OCI-LY7 (cell line): ENCODE measurements around the gene FKBP10. TPM values are rescaled to one million over a fixed set of nuclear protein-coding genes. Genes with fewer than 3 reads are reported as not detected.

Experiments used
- BruUV-seq: library from RNA; stranded (reverse); fragments of 400-500 nt; replicated peaks from 2 replicates; lab custom pipeline; 2021; lab: Mats Ljungman, UMichigan
- CTCF ChIA-PET: fragments of 300-600 bp; sonication (Branson Sonifier 250); formaldehyde crosslinking; loops from one replicate; lab custom pipeline; 2022; ENCODE audit warnings: antibody characterized with exemption; ENCODE audit not compliant: unreplicated experiment; lab: Charles Lee
- POLR2A ChIA-PET: fragments of 300-600 bp; sonication (Branson Sonifier 250); formaldehyde crosslinking; loops from one replicate; lab custom pipeline; 2022; ENCODE audit warnings: antibody characterized with exemption; lab: Charles Lee
- DNase-seq: peaks from one replicate; pipeline ENCODE4 v3.0.0-alpha.2; 2015; ENCODE audit warnings: low spot score
- H2AFZ ChIP-seq: fragments of 200-600 bp; sonication (generic), shearing (Covaris generic); 2 replicates; pipeline ENCODE4 v1.6.1; 2014; ENCODE audit warnings: mild to moderate bottlenecking, antibody characterized with exemption, low read length, moderate library complexity
- H3K27ac ChIP-seq: fragments of 200-600 bp; sonication (generic); 2 replicates; pipeline ENCODE4 v1.5.1; 2014; ENCODE audit warnings: mixed run types, low read depth, mild to moderate bottlenecking, moderate library complexity, low read length, inconsistent platforms; ENCODE audit not compliant: poor library complexity, severe bottlenecking
- H3K36me3 ChIP-seq: fragments of 200-600 bp; sonication (generic); 2 replicates; pipeline ENCODE4 v1.6.1; 2014; ENCODE audit warnings: mild to moderate bottlenecking, antibody characterized with exemption, low read length, moderate library complexity, mixed read lengths; ENCODE audit not compliant: insufficient read depth
- H3K4me1 ChIP-seq: fragments of 200-600 bp; sonication (generic); 2 replicates; pipeline ENCODE4 v1.5.1; 2014; ENCODE audit warnings: mild to moderate bottlenecking, low read length; ENCODE audit not compliant: insufficient read depth, poor library complexity, severe bottlenecking
- H3K4me2 ChIP-seq: fragments of 200-600 bp; sonication (generic); 2 replicates; pipeline ENCODE4 v1.6.1; 2014; ENCODE audit warnings: mild to moderate bottlenecking, low read length
- H3K4me3 ChIP-seq: fragments of 200-600 bp; sonication (generic); 2 replicates; pipeline ENCODE4 v1.5.1; 2014; ENCODE audit warnings: mild to moderate bottlenecking, low read depth, low read length; ENCODE audit not compliant: poor library complexity, severe bottlenecking
- H3K79me2 ChIP-seq: fragments of 200-600 bp; sonication (generic); 2 replicates; pipeline ENCODE4 v1.6.1; 2016; ENCODE audit warnings: low read depth, mild to moderate bottlenecking, low read length, moderate library complexity, mixed read lengths; ENCODE audit not compliant: insufficient read depth
- H3K9me2 ChIP-seq: fragments of 200-600 bp; sonication (generic); 2 replicates; pipeline ENCODE4 v1.6.1; 2016; ENCODE audit warnings: mild to moderate bottlenecking, low read length, mixed read lengths; ENCODE audit not compliant: insufficient read depth
- H3K9me3 ChIP-seq: fragments of 200-600 bp; sonication (generic); 2 replicates; pipeline ENCODE4 v1.6.1; 2014; ENCODE audit warnings: mild to moderate bottlenecking, mixed run types, low read length, mixed read lengths
- H4K20me1 ChIP-seq: fragments of 200-600 bp; sonication (generic); 2 replicates; pipeline ENCODE4 v1.6.1; 2014; ENCODE audit warnings: mild to moderate bottlenecking, antibody characterized with exemption, low read length, moderate library complexity, mixed read lengths; ENCODE audit not compliant: insufficient read depth
- EZH2phosphoT487 ChIP-seq: fragments of 200-600 bp; sonication (generic); IDR thresholded peaks from 2 replicates; pipeline ENCODE4 v1.6.1; 2018; ENCODE audit warnings: low read depth, borderline replicate concordance, mild to moderate bottlenecking, mixed run types, antibody characterized with exemption, low read length, moderate library complexity, mixed read lengths
- intact Hi-C: fragments of 100-400 bp; cut with micrococcal nuclease; formaldehyde crosslinking; loops from one replicate; pipeline ENCODE4 v1.10.0; 2022; ENCODE audit not compliant: unreplicated experiment
- total RNA-seq, 2 experiments: library from RNA; depleted of rRNA in 1 of 2; stranded (reverse); fragments of >200 nt in 1 of 2; shearing (Covaris generic) in 1 of 2; gene quantifications; 2 replicates each; pipeline ENCODE4 v1.2.3, GENCODE V29; 2014 to 2022
- TF ChIP-seq, protein P1 (sequence below): fragments of 200-600 bp; sonication (generic); conservative IDR thresholded peaks from 2 replicates; pipeline ENCODE4 v1.5.1; 2014; ENCODE audit warnings: mild to moderate bottlenecking, antibody characterized with exemption, low read length, moderate library complexity, mixed read lengths

Gene FKBP10
- total RNA-seq, 2 experiments from 2014 or later: 1.5 to 7.8 TPM

DNA sequence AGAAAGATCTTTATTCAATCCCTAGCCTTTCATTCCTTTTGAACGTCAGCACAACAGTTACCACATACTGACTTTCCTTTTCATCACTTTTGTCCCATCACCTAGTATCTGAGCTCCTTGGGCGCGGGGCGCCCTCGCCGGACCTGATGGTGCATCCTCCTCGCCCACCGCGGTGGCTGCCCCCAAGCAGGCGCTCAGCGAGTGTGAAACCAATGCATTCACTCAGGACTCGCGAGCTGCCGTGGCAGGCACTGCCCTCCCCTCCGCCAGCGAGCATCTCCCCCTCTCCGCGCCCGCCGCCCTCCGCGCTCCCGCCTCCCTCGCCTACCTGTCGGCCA, 51.7 kb downstream of the FKBP10 start:
- CTCF ChIA-PET: interaction anchor here (1.0 kb wide), 1 partner anchor 266 kb away, joined by 3 read pairs; no protein-coding TSS in a partner anchor

DNA sequence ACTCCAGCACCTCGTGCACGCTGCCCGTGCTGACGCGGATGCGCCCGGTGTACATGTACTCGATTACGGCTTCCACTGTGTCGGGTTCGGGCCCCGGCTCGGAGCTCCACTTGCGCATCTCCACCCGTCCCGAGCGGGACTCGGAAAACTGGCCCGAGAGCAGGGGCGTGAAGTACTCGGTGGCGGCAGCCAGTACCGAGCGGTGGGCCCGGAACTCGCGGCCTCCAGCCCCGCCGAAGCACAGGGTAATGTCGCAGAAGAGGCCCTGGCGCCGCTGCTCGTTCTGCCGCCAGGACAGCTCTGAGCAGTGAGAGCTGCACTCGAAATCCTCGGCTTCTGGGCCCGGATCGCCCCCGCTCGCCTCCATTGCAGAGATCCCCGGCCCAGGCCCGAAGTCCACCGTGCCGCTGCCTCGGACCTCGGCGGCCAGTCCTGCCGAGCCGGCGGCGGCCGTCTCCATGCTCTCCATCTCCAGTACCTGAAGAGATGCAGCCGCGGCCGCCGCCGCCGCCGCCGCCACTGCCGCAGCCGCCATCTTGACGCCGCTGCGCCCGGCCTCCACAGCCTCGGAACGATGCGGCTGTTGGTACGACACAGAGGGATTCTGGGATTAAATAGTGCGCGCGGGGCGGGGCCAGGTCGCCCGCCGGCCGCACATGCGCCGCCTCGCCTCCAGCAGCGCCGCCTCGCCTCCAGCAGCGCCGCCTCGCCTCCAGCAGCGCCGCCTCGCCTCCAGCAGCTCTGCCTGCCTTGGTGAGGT, 52.2 kb downstream of the FKBP10 start, which contains the start of gene KLHL11:
Gene KLHL11 (minus strand): TSS at position 588 of the 760 bp plus-strand sequence. CDS start 53 bp downstream, at position 535.
- Histone ChIP-seq H3K4me1 (peaks cover 21% of the 10 kb centered on the region), H3K36me3 (peaks cover 32% of the 10 kb centered on the region), H3K79me2 (peaks cover 47% of the 10 kb centered on the region), H3K27ac (peak within 1 kb of the TSS; percentile 82), H4K20me1 (peaks cover 10% of the 10 kb centered on the region; the same call in 1 of the 2 replicates), H3K9me2 (no peaks in the 10 kb centered on the region), H3K9me3 (no peaks in the 10 kb centered on the region), H2AFZ (peak within 1 kb of the TSS; percentile 69), H3K4me2 (peak within 1 kb of the TSS; percentile 97), H3K4me3 (peak within 1 kb of the TSS; percentile 92)
- DNase-seq: peak; percentile 92
- no TSS peak for BruUV-seq
- TF ChIP-seq EZH2phosphoT487: no peak
- TF ChIP-seq, protein P1, sequence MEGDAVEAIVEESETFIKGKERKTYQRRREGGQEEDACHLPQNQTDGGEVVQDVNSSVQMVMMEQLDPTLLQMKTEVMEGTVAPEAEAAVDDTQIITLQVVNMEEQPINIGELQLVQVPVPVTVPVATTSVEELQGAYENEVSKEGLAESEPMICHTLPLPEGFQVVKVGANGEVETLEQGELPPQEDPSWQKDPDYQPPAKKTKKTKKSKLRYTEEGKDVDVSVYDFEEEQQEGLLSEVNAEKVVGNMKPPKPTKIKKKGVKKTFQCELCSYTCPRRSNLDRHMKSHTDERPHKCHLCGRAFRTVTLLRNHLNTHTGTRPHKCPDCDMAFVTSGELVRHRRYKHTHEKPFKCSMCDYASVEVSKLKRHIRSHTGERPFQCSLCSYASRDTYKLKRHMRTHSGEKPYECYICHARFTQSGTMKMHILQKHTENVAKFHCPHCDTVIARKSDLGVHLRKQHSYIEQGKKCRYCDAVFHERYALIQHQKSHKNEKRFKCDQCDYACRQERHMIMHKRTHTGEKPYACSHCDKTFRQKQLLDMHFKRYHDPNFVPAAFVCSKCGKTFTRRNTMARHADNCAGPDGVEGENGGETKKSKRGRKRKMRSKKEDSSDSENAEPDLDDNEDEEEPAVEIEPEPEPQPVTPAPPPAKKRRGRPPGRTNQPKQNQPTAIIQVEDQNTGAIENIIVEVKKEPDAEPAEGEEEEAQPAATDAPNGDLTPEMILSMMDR: no peak
- intact Hi-C loops: loop anchor here (5.0 kb wide), 1 partner anchor 128 kb away; no protein-coding TSS in a partner anchor
- ChIA-PET CTCF (interaction anchor here (1.0 kb wide), 1 partner anchor 266 kb away, joined by 3 read pairs; no protein-coding TSS in a partner anchor), POLR2A (interaction anchor here (0.7 to 2.6 kb wide), 7 partner anchors 12 to 64 kb away, joined by 3 to 11 read pairs (median 3); partner anchors contain the start of gene KLHL10)

More for the DNA sequence above, 51.7 kb downstream of the FKBP10 start:
- Histone ChIP-seq H3K4me2 (peak overlapping the region; percentile 97), H4K20me1 (peaks cover 10% of the 10 kb centered on the region; the same call in 1 of the 2 replicates), H3K9me2 (no peaks in the 10 kb centered on the region), H2AFZ (peak overlapping the region; percentile 69), H3K4me3 (peak overlapping the region; percentile 92), H3K9me3 (no peaks in the 10 kb centered on the region), H3K79me2 (peaks cover 53% of the 10 kb centered on the region), H3K4me1 (peaks cover 21% of the 10 kb centered on the region), H3K27ac (peak overlapping the region; percentile 82), H3K36me3 (peaks cover 26% of the 10 kb centered on the region)
- POLR2A ChIA-PET: interaction anchor here (0.9 to 2.6 kb wide), 4 partner anchors 12 to 64 kb away, joined by 3 to 11 read pairs (median 6); partner anchors contain the start of gene KLHL10
- DNase-seq: no peak
- TF ChIP-seq EZH2phosphoT487: no peak
- TF ChIP-seq, protein P1: peak; percentile 26; the same call in 1 of the 2 replicates
- no TSS peak for BruUV-seq
- intact Hi-C loops: no loop called here
